Coronary artery (tissue), 2 donors: Measurements from ENCODE around the gene MLLT3.

Experiments used
- DNase-seq: peaks from one replicate; pipeline ENCODE4 v3.0.0-alpha.2; 2017; ENCODE audit warnings: low spot score
- H3K27ac ChIP-seq, 2 donors: fragments of 200-600 bp; sonication (generic); one replicate each; pipeline ENCODE4 v1.5.1; 2016 to 2019
- H3K4me3 ChIP-seq: fragments of 200-600 bp; sonication (generic); 2 replicates; pipeline ENCODE4 v1.5.1; 2016; ENCODE audit warnings: mild to moderate bottlenecking, moderate library complexity
- TF ChIP-seq, protein P1 (sequence below): fragments of 200-600 bp; sonication (generic); IDR thresholded peaks from one replicate; pipeline ENCODE4 v1.5.1; 2019; ENCODE audit warnings: antibody characterized with exemption

Gene MLLT3

DNA sequence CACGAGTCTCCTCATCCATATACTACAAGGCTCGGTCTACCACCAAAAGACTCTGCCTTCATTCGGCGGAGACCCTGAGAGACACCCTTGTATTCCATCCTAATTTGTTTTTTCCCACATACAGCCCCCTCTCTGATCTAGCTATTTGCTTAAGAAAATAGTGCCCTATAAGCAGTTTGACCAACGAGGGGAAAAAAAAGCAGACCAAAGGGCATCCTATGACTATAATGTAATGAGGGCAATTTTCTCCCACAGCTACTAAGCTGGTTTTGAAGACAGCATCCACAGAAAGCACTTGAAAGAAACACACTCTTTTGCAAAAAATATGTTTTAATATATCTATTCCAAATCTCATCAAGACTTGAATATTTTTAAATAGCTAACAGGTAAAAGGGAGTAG is 147.8 kb downstream of the MLLT3 start:
- Histone ChIP-seq H3K4me3 (no peak overlapping the region), H3K27ac (no peak overlapping the region)
- DNase-seq: no peak
- TF ChIP-seq, protein P1, sequence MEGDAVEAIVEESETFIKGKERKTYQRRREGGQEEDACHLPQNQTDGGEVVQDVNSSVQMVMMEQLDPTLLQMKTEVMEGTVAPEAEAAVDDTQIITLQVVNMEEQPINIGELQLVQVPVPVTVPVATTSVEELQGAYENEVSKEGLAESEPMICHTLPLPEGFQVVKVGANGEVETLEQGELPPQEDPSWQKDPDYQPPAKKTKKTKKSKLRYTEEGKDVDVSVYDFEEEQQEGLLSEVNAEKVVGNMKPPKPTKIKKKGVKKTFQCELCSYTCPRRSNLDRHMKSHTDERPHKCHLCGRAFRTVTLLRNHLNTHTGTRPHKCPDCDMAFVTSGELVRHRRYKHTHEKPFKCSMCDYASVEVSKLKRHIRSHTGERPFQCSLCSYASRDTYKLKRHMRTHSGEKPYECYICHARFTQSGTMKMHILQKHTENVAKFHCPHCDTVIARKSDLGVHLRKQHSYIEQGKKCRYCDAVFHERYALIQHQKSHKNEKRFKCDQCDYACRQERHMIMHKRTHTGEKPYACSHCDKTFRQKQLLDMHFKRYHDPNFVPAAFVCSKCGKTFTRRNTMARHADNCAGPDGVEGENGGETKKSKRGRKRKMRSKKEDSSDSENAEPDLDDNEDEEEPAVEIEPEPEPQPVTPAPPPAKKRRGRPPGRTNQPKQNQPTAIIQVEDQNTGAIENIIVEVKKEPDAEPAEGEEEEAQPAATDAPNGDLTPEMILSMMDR: no peak

DNA sequence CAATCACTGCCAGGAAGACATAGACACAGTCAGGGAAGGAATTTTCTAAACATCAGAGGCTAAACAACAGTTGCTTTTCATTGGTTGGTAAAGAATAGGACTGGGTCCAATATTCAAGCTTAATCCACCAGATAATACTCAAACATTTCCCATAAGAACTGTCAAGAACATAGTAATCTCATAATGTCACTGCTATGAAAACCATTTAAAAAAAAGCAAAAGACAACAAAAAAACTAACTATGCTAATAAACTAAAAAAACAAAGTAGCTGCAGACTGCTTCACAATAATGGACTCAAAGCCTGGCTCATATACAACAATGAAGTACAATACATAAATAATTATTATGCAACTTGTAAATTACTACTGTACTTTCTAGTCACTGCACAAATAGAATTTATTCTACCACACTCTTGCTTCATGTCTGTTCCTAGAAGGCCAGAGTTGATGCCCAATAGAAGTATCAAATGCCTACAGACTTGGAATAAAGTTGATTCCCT is 148.7 kb downstream of the MLLT3 start:
- H3K27ac ChIP-seq: no peak overlapping the region
- DNase-seq: no peak
- no peak overlapping the region for H3K4me3 ChIP-seq
- TF ChIP-seq, protein P1: no peak

DNA sequence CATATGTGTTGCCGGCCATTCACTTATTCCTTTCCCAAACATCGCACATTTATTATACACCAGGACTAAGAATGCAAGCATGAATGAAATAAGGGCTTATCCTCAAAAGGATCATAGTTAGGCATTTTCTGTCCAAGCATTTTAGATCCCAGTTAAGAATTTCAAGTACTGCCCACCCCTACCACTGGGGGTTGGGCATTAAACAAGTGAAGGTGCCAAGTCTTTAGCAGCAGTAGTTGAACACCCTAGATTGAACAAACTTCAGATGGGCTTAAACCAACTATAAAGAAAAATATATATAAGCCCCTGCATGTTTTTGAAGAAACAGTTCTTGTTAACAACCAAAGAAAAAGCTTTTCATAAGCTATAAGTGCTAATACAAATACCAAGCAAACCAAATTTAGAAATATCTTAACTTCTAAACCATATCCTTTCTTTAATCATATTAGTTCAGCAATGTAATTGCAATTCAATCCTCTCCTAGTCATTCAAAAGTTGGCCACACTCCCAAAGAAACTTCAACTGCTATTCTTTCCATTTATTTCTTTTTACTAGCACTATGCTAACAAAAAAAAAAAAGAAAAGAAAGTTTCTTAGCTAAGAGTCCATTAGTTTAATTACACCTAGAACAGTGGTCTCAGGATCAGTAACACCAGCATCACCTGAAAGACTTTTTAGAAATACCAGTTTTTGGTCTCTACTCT is 149.8 kb downstream of the MLLT3 start:
- no peak for DNase-seq
- H3K4me3 ChIP-seq: no peak overlapping the region
- no peak overlapping the region for H3K27ac ChIP-seq
- TF ChIP-seq, protein P1: no peak

DNA sequence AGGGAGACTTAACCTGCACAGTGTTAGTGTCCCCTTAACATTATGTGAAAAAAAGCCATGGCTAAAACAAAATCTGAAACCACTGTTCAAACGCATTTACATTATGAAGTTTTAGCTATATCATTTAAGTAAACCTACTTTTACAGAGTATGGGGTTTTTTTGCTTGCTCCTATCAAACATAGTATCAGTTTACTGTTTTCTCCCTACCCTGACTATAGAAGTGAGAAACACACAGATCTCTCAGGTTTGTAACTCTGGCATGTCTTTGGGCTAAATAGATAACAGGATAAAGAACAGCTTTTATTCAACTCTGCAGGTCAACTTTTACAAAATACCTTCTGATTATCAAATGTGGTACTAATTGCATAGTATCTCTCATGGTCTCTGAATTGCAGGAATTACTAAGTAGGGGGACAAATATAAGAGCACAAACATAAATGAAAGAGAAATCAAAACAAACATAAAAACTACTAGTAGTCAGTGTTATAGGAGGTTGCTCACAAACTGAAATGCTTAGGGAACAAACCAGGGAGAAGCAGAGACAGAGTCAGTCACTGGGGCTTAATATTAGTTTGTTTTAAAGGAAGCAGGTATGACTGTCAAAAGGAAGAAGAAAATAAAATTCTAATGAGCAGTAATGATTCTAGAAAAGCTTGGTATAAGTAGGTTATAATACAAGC is 155.8 kb downstream of the MLLT3 start:
- Histone ChIP-seq H3K27ac (no peak overlapping the region), H3K4me3 (no peak overlapping the region)
- TF ChIP-seq, protein P1: no peak
- DNase-seq: no peak

DNA sequence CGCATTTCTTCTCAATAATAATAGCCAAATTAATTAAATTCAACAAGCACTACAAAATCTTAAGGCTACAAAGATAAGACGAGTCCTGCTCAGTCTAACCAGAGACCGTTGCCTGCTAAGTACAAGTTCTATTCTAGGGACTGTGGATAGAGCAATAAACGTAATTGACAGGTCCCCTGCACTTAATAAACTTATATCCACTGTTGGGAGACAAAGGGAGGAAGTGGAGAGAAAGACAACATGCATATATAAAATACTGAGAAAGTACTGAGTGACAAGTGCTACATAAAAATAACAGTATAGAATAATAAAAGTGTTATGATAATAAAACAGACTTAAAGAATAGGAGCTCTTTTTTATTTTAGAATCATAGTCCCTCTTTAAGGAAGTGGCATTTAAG is 158.1 kb downstream of the MLLT3 start:
- TF ChIP-seq, protein P1: no peak
- no peak overlapping the region for H3K4me3 ChIP-seq
- H3K27ac ChIP-seq: no peak overlapping the region
- DNase-seq: no peak

DNA sequence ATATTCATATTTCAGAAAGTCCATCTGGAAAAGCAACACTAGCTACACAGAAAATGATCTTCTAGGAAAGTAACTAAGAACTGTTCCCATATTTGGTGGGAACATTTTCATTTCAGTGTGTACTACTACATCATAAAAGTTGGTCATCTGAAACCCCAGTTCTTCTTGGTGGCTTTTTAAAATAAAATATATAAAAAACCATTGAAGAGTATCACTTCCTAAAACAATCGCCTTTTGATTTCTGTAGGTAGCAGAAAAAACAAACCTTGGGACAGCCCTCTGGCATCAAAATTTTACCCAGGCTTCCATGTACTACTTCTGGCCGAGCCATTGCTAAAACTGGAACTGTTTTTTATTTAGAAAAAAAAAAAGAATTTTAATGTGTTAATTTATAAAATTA is 158.5 kb downstream of the MLLT3 start:
- no peak for DNase-seq
- TF ChIP-seq, protein P1: no peak
- Histone ChIP-seq H3K4me3 (no peak overlapping the region), H3K27ac (no peak overlapping the region)

DNA sequence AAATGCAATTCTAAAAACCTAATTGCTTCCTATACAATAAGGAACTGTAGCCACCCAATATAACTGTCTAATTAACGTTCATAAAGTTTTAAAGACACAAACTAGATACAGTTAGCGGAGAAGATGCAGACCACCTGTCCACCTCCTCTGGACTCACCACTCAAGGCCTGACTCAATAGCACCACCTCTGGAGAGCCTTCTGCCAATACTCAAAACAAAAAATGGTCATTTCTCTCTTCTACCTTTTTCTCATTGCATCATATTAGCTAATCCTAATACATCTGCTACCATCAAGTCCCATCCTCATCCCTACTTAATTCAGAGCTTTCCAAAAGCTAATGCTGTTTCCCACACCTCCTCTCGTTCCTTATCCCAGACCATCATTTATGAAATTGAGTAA is 159.9 kb downstream of the MLLT3 start:
- H3K4me3 ChIP-seq: no peak overlapping the region
- H3K27ac ChIP-seq: no peak overlapping the region
- no peak for DNase-seq
- TF ChIP-seq, protein P1: no peak
